LNCaP clone FGC (cell line): ENCODE data around the gene CENPL.

Source experiments
- DNase-seq: peaks from one replicate; pipeline ENCODE4 v3.0.0-alpha.2; 2011; ENCODE audit warnings: low read depth
- H3K4me3 ChIP-seq: 2 replicates; pipeline ENCODE4 v1.5.1; 2011; ENCODE audit warnings: mild to moderate bottlenecking, low read depth, low read length, control low read depth
- CTCF ChIP-seq: IDR thresholded peaks from 2 replicates; pipeline ENCODE4 v1.5.1; 2012; ENCODE audit warnings: mild to moderate bottlenecking; ENCODE audit not compliant: control insufficient read depth, insufficient read depth; ENCODE audit errors: extremely low read depth

Gene CENPL

GRCh38 chr1:173824315-173825081 lies at the start of gene CENPL, which contains the start of gene DARS2:
Gene CENPL, minus strand, starts transcription at chr1:173824883. Its CDS starts 13,584 bp downstream, at chr1:173811299.
Gene DARS2, plus strand, starts transcription at chr1:173824673. Its CDS starts 557 bp downstream, at chr1:173825230.
- peak within 1 kb of the TSS; percentile 82 for H3K4me3 ChIP-seq
- peak; percentile 20; the same call in 1 of the 2 replicates for TF ChIP-seq CTCF
- DNase-seq: peak; percentile 98

- no peak overlapping the region for H3K4me3 ChIP-seq
- TF ChIP-seq CTCF: no peak
Observed at GRCh38 chr1:173871500-173871899, 46.8 kb upstream of the CENPL start.

GRCh38 chr1:173871091-173871490 lies 46.4 kb upstream of the CENPL start:
- no peak for DNase-seq
- no peak for TF ChIP-seq CTCF
- H3K4me3 ChIP-seq: no peak overlapping the region

More at GRCh38 chr1:173871500-173871899, 46.8 kb upstream of the CENPL start:
- no peak for DNase-seq

- DNase-seq: no peak
- H3K4me3 ChIP-seq: peak overlapping the region; percentile 92; the same call in 1 of the 2 replicates
- TF ChIP-seq CTCF: no peak
Observed at GRCh38 chr1:173870252-173871075, 45.8 kb upstream of the CENPL start.

- no peak for TF ChIP-seq CTCF
- peak; percentile 98 for DNase-seq
- H3K4me3 ChIP-seq: peak overlapping the region; percentile 92
Observed at GRCh38 chr1:173869021-173869359, 44.3 kb upstream of the CENPL start.

GRCh38 chr1:173868266-173869020 lies 43.8 kb upstream of the CENPL start, which contains the start of gene ZBTB37:
Gene ZBTB37, plus strand, starts transcription at chr1:173868380. Its CDS starts 1,846 bp downstream, at chr1:173870226.
- DNase-seq: peak; percentile 62
- H3K4me3 ChIP-seq: peak within 1 kb of the TSS; percentile 92
- TF ChIP-seq CTCF: 0 out of 2 replicates have a peak, but pooled peaks have one; percentile 14
